K562 treated with DMSO at 1 percent for 12 hours (cell line): ENCODE measurements around the gene CDC23. TPM values are rescaled to one million over a fixed set of nuclear protein-coding genes. Genes with fewer than 3 reads are reported as not detected.

Experiments used
- total RNA-seq: library from RNA; unstranded; fragments of 300-600 nt; gene quantifications from 2 replicates; pipeline ENCODE4 v1.2.3, GENCODE V29; 2022; ENCODE audit not compliant: insufficient read depth

The CDC23 gene, protein sequence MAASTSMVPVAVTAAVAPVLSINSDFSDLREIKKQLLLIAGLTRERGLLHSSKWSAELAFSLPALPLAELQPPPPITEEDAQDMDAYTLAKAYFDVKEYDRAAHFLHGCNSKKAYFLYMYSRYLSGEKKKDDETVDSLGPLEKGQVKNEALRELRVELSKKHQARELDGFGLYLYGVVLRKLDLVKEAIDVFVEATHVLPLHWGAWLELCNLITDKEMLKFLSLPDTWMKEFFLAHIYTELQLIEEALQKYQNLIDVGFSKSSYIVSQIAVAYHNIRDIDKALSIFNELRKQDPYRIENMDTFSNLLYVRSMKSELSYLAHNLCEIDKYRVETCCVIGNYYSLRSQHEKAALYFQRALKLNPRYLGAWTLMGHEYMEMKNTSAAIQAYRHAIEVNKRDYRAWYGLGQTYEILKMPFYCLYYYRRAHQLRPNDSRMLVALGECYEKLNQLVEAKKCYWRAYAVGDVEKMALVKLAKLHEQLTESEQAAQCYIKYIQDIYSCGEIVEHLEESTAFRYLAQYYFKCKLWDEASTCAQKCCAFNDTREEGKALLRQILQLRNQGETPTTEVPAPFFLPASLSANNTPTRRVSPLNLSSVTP
- 15.6 and 40.8 TPM in 2 replicates for total RNA-seq

GRCh38 chr5:138213161-138214029 lies at the start of gene CDC23:
Gene CDC23 (minus strand): TSS chr5:138213323. CDS start chr5:138213312, 11 bp downstream.

GRCh38 chr5:138178516-138179276 lies 34.4 kb downstream of the CDC23 start, which contains the start of the genes BRD8 and KIF20A:
Gene BRD8 (minus strand): TSS chr5:138178630. CDS start chr5:138178614, 16 bp downstream.
Gene KIF20A (plus strand): TSS chr5:138179112. CDS start chr5:138179681, 569 bp downstream.

DNA sequence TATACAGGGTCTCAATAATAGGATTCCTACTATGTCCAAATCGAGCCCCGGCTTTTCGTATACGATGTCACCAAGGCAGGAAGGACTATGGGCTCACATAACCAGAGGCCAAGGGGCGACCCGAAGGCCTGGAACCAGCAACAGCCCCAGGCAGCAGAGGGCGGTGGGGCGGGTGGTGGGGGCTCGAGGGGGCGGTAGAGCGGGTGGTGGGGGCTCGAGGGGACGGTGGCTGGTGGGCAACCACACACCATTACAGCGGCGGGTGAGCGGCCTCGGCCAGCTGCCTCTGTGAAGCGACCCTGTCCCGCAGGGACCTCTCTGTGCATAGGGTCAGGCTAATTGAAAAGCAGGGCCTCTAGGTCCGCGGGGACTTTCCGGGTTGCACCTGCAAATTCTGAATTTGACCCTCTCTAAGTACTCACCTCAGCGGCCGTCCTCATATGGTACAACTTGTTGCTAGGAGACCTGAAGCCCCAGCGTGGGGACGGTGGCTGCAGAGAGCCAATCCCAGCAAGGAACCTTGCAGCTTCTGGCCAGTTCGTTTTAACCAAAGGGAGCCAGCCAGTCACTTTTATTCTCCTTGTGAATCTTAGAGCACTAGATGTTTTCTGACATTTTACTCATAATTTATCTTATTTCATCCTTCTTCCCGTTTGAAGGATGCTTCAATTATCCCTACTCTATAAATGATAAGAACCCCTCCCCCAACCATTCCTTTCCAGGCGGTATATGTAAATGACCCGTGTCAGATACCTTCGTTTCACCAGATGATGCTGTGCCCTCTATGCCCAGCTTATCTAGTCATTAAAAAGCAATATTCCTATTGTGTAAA lies 74.0 kb downstream of the CDC23 start, which contains the start of gene NME5:
TSS of gene NME5 (minus strand) at position 480 of the 832 bp plus-strand sequence. CDS start 648 bp downstream, outside the sequence.

Other genes with a start within 250 kb of the CDC23 start
- 4.2 and 20.2 TPM in 2 replicates for gene FAM13B, start 180.2 kb downstream of the CDC23 start, total RNA-seq
- not detected in 2 replicates for gene WNT8A, start 129.3 kb downstream of the CDC23 start, total RNA-seq
- not detected in 2 replicates for gene NME5, start 73.9 kb downstream of the CDC23 start, total RNA-seq
- 39.8 and 115 TPM in 2 replicates for gene BRD8, start 34.7 kb downstream of the CDC23 start, total RNA-seq
- gene KIF20A, start 34.2 kb downstream of the CDC23 start, total RNA-seq, result 17.9 and 38.9 TPM in 2 replicates
- gene GFRA3, start 61.3 kb upstream of the CDC23 start, total RNA-seq, result not detected in 2 replicates
- 29.7 and 46.0 TPM in 2 replicates for gene CDC25C, start 118.5 kb upstream of the CDC23 start, total RNA-seq
- 26.6 and 52.7 TPM in 2 replicates for gene FAM53C, start 124.9 kb upstream of the CDC23 start, total RNA-seq
- gene KDM3B, start 139.4 kb upstream of the CDC23 start, total RNA-seq, result 14.5 and 59.5 TPM in 2 replicates
- gene REEP2, start 225.7 kb upstream of the CDC23 start, total RNA-seq, result 0.33 and 1.1 TPM in 2 replicates